Measurements from ENCODE around the gene BTRC.
A peak's percentile ranks its signal among the peaks of the same experiment; 100 is the strongest.

The BTRC gene

GRCh38 chr10:101545898-101546297, 191.9 kb downstream of the BTRC start:
- DNase-seq: no peak

- no peak for DNase-seq
Observed at GRCh38 chr10:101550965-101551364, 197.0 kb downstream of the BTRC start.

GRCh38 chr10:101552442-101552841, 198.5 kb downstream of the BTRC start:
- no peak for DNase-seq

- DNase-seq: no peak
Observed at GRCh38 chr10:101557541-101557940, 203.6 kb downstream of the BTRC start.

GRCh38 chr10:101558204-101558603, 204.2 kb downstream of the BTRC start:
- no peak for DNase-seq

GRCh38 chr10:101558671-101559595, 205.0 kb downstream of the BTRC start:
- no peak for DNase-seq

GRCh38 chr10:101559596-101560297, 205.8 kb downstream of the BTRC start:
- DNase-seq: no peak

GRCh38 chr10:101560298-101561067, 206.5 kb downstream of the BTRC start:
- no peak for DNase-seq

GRCh38 chr10:101561068-101561915, 207.3 kb downstream of the BTRC start:
- no peak for DNase-seq

- no peak for DNase-seq
Observed at GRCh38 chr10:101562231-101562630, 208.3 kb downstream of the BTRC start.

GRCh38 chr10:101563007-101563406, 209.0 kb downstream of the BTRC start:
- no peak for DNase-seq

GRCh38 chr10:101563497-101564040, 209.6 kb downstream of the BTRC start:
- no peak for DNase-seq

GRCh38 chr10:101564490-101564991, 210.6 kb downstream of the BTRC start:
- DNase-seq: no peak

GRCh38 chr10:101565370-101565900, 211.5 kb downstream of the BTRC start:
- DNase-seq: no peak

- DNase-seq: peak in 1 of 2 experiments; percentile 39
Observed at GRCh38 chr10:101565936-101566332, 212.0 kb downstream of the BTRC start.

GRCh38 chr10:101566333-101567164, 212.6 kb downstream of the BTRC start:
- DNase-seq: peak; percentile 36 to 39

- no peak for DNase-seq
Observed at GRCh38 chr10:101567165-101568006, 213.4 kb downstream of the BTRC start.

- DNase-seq: no peak
Observed at GRCh38 chr10:101568054-101568745, 214.2 kb downstream of the BTRC start.

- DNase-seq: no peak
Observed at GRCh38 chr10:101569323-101569621, 215.3 kb downstream of the BTRC start.
